PC-3 (cell line): Measurements from ENCODE around the gene NEURL3.

Experiments
- EZH2 ChIP-seq: fragments of 300-600 bp; sonication (generic); IDR thresholded peaks from one replicate; pipeline ENCODE4 v1.6.1; 2017; ENCODE audit warnings: antibody characterized with exemption, mild to moderate bottlenecking, low read length; ENCODE audit not compliant: unreplicated experiment
- EZH2phosphoT487 ChIP-seq: fragments of 300-600 bp; sonication (generic); IDR thresholded peaks from 2 replicates; pipeline ENCODE4 v1.6.1; 2018; ENCODE audit warnings: mild to moderate bottlenecking, antibody characterized with exemption, low read length, borderline replicate concordance
- TF ChIP-seq, protein P1 (sequence below): fragments of 300-600 bp; sonication (generic); conservative IDR thresholded peaks from 2 replicates; pipeline ENCODE4 v1.5.1; 2017; ENCODE audit warnings: antibody characterized with exemption, low read depth, mild to moderate bottlenecking, low read length

DNA sequence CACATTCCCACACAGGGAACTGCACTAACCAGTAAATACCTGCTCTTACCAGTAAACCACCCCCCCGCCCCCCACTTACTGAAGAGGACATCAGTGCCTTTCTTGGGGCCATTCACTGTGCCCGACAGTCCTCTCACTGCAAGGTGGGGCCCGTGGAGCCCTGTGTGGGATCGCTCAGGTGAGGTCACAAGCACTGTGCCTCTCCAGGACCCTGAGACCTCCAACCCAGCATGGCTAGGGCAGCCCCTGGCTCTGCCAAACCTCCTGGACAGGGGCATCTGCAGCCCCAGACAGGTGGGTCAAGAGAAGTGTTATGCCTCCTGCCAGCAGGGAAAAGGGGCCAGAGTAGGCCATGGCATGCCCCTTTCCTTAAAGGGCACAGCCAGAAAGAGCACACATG, 6.7 kb upstream of the NEURL3 start:
- TF ChIP-seq, protein P1, sequence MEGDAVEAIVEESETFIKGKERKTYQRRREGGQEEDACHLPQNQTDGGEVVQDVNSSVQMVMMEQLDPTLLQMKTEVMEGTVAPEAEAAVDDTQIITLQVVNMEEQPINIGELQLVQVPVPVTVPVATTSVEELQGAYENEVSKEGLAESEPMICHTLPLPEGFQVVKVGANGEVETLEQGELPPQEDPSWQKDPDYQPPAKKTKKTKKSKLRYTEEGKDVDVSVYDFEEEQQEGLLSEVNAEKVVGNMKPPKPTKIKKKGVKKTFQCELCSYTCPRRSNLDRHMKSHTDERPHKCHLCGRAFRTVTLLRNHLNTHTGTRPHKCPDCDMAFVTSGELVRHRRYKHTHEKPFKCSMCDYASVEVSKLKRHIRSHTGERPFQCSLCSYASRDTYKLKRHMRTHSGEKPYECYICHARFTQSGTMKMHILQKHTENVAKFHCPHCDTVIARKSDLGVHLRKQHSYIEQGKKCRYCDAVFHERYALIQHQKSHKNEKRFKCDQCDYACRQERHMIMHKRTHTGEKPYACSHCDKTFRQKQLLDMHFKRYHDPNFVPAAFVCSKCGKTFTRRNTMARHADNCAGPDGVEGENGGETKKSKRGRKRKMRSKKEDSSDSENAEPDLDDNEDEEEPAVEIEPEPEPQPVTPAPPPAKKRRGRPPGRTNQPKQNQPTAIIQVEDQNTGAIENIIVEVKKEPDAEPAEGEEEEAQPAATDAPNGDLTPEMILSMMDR, result no peak
- TF ChIP-seq EZH2 (no peak), EZH2phosphoT487 (no peak)
